Endothelial cell of umbilical vein (primary cell): ENCODE measurements around the gene FRMD4A.

Source experiments
- EZH2 ChIP-seq: IDR thresholded peaks from 2 replicates; pipeline ENCODE4 v1.6.1; 2012; ENCODE audit warnings: borderline replicate concordance, low read depth, mild to moderate bottlenecking, moderate library complexity, low read length, inconsistent platforms; ENCODE audit not compliant: severe bottlenecking
- JUN ChIP-seq: IDR thresholded peaks from 2 replicates; pipeline ENCODE4 v1.6.1; 2011; ENCODE audit warnings: borderline replicate concordance, low read depth; ENCODE audit not compliant: insufficient read length, insufficient read depth
- MYC ChIP-seq: IDR thresholded peaks from one replicate; pipeline ENCODE4 v1.6.1; 2011; ENCODE audit warnings: mild to moderate bottlenecking, low read depth, low read length
- POLR2A ChIP-seq: IDR thresholded peaks from 2 replicates; pipeline ENCODE4 v1.6.1; 2012; ENCODE audit warnings: low read depth, mild to moderate bottlenecking, control low read depth, low read length
- POLR2AphosphoS5 ChIP-seq: IDR thresholded peaks from 2 replicates; pipeline ENCODE4 v1.6.1; 2012; ENCODE audit warnings: low read depth, mild to moderate bottlenecking, control low read depth, low read length, moderate library complexity; ENCODE audit not compliant: insufficient read depth
- TF ChIP-seq, protein P1 (sequence below), 2 donors: IDR thresholded peaks; 1 replicate in 1 of 2; 2 replicates in 1 of 2; pipeline ENCODE4 v1.5.1; 2011; ENCODE audit warnings: low read length in 2 of 2, mild to moderate bottlenecking in 2 of 2, moderate library complexity in 2 of 2, control low read depth in 1 of 2, inconsistent platforms in 1 of 2, low read depth in 1 of 2; ENCODE audit not compliant: insufficient read depth in 1 of 2; ENCODE audit errors: extremely low read depth in 1 of 2
- TF ChIP-seq, protein P2 (sequence below): IDR thresholded peaks from 2 replicates; pipeline ENCODE4 v1.6.1; 2011; ENCODE audit not compliant: insufficient read depth, insufficient read length

DNA sequence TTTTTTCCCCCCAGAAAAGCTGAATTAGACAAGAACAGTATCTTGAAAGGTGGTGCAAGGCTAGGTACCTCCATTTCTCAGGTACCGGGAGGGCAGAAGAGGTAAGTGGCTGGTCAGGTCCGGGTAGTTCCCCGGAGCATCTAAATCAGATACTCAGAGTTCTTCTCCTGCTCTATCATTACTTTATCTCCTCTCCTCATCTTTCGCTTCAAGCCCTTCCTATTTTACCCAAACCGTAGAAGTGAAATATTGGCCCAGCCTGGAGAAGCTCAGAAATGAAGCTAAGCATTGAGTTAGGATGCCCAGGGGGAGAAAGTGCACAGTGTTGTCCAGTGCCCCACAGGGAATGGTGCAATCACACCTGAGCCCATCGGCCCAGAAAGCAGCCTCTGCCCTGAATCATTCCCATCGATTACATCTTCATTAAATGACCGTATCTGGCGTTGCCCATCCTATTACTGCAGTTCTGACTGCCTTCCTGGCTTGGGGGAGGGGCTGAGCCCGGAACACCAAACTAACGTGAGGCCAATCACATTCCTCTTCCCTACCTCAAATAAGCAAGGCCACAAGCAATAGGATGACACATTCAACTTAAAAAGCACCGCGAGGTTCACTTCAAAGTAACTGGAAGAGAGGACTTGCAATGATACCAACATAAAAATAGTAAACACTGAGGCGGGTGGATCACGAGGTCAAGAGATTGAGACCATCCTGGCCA, 627.5 kb downstream of the FRMD4A start:
- TF ChIP-seq POLR2AphosphoS5: no peak
- TF ChIP-seq, protein P1, sequence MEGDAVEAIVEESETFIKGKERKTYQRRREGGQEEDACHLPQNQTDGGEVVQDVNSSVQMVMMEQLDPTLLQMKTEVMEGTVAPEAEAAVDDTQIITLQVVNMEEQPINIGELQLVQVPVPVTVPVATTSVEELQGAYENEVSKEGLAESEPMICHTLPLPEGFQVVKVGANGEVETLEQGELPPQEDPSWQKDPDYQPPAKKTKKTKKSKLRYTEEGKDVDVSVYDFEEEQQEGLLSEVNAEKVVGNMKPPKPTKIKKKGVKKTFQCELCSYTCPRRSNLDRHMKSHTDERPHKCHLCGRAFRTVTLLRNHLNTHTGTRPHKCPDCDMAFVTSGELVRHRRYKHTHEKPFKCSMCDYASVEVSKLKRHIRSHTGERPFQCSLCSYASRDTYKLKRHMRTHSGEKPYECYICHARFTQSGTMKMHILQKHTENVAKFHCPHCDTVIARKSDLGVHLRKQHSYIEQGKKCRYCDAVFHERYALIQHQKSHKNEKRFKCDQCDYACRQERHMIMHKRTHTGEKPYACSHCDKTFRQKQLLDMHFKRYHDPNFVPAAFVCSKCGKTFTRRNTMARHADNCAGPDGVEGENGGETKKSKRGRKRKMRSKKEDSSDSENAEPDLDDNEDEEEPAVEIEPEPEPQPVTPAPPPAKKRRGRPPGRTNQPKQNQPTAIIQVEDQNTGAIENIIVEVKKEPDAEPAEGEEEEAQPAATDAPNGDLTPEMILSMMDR (IDR thresholded peaks at IDR 0.05; ENCODE audit: extremely low read depth in 1 of 2, insufficient read depth in 1 of 2, low read depth in 1 of 2, low read length in 2 of 2): no peak
- TF ChIP-seq POLR2A: no peak
- no peak for TF ChIP-seq JUN
- TF ChIP-seq, protein P2, sequence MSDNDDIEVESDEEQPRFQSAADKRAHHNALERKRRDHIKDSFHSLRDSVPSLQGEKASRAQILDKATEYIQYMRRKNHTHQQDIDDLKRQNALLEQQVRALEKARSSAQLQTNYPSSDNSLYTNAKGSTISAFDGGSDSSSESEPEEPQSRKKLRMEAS: no peak
- no peak for TF ChIP-seq MYC
- no peak for TF ChIP-seq EZH2
